GM19035 (cell line): Measurements from ENCODE around the gene PGAM5.

Experiments
- ATAC-seq: cut with Tn5 transposase; IDR thresholded peaks from one replicate; pipeline ENCODE4 v1.9.1; 2021; ENCODE audit not compliant: unreplicated experiment

The PGAM5 gene

GRCh38 chr12:132719141-132719953, 8.7 kb downstream of the PGAM5 start:
- no peak for ATAC-seq

GRCh38 chr12:132719954-132720324, 9.3 kb downstream of the PGAM5 start:
- ATAC-seq: no peak

DNA sequence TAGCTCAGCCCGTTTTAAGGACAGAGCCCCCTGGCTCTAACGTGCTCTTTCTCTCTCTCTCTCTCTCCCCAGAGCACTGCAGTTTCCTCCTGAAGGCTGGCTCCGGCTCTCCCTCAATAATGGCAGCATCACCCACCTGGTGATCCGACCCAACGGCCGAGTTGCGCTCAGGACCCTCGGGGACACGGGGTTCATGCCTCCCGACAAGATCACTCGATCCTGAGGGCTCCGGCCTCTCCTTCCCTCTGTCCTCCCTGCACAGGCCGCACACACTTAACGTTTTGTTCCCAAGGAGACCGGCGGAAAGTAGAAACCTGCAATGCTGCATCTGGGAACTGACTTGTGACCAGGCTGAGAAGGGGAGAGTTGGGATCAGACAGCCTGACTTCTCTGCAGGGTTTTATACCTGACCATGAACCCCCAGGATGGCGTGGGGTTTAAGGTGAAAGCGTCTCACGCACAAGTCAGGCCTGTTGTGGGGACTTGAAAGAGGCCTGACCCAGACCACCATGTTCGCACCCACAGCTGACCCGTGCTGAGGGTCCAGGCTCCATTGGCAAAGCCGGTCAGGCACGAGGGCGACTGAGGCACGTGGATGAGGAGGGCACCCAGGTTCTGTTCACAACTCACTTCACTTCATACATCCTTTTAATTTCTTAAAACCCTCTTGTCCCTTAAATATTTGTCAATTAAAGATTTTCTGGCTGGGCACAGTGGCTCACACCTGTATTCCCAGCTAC, 10.1 kb downstream of the PGAM5 start:
- ATAC-seq: no peak

DNA sequence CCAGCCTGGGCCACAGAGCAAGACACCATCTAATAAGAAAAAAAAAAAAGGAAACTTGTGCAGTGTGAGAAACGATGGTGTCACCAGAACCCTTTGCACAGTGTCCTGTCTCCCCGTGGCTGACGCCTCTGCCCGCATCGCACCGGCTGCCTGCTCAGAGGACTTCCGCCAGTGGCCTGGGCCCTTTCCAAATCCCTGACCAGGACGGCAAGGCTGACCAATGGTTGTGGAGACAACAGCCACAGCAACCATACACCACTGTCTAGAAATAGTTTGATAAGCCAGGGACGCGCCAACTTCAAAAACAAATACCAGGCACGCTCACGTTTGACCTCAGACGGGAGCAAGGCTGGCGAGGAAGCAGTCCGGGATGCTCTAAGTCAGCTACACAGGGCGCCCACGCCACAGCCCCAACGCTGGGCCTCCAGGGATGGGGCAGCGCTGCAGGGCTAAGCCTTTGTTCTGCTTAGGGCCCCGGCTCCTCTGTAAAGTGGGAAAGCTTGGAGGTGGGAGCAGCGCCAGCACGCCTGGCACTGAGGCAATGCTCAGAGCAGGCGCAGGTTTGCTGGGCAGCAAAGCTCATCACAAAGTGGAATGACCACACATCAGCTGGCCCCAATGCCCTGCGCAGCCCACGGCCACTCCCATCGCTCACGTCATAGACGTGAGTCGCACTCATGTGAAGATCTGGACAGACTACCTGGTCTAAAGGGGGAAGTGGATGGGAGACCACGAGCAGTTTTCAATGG, 12.5 kb downstream of the PGAM5 start:
- ATAC-seq: no peak

DNA sequence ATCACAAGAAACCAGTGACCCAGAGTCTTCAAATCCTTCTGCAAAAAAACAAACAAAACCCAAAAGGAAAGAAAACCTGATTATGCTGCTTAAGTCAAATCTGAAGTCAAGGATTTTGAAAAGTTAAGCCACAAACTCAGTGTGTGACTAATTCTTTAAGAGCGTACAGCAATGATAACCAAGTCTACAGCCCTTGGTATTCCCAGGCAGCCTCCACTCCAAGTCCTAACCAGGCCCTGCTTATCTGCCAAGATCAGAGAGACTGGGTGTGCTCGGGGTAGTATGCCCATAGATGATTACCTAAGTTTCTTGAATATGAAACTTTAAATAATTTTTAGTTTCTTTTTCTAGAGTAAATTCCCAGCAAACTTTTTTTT, 13.1 kb downstream of the PGAM5 start:
- no peak for ATAC-seq

DNA sequence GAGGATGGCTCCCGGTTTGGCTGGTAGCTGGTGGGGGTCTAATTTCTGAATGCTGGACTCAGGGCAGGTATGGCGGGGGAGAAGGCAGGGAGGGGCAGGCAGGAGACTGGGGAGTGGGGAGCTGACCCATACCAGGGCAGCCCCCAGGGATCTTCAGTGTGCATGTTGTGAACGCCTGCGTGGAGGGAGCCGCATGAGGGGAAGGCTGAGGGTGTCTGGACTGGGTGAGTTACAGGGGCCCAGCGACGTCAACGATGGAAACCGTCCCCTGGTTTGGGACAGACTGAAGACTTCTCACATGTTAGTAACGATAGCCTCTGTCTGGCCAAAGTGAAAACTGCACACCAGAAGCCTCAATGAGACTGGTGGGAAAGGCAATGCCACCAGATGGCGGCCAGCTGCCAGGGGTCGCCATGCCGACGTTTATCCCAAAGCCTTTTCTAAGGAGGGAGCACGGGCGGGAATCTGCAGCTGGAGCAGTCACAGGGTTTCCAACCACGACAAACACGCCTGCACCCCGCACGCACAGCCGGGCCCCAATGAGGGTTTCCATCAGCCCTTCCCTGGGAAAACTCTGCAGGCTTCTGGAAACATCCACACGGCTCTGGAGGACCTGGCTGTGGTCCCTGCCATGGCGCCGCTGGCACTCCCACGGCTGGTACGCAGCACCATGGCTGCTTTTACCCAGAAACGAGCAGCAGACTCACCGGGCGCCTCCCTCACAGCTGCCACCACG, 14.0 kb downstream of the PGAM5 start:
- ATAC-seq: no peak

GRCh38 chr12:132726386-132726785, 15.7 kb downstream of the PGAM5 start:
- no peak for ATAC-seq

DNA sequence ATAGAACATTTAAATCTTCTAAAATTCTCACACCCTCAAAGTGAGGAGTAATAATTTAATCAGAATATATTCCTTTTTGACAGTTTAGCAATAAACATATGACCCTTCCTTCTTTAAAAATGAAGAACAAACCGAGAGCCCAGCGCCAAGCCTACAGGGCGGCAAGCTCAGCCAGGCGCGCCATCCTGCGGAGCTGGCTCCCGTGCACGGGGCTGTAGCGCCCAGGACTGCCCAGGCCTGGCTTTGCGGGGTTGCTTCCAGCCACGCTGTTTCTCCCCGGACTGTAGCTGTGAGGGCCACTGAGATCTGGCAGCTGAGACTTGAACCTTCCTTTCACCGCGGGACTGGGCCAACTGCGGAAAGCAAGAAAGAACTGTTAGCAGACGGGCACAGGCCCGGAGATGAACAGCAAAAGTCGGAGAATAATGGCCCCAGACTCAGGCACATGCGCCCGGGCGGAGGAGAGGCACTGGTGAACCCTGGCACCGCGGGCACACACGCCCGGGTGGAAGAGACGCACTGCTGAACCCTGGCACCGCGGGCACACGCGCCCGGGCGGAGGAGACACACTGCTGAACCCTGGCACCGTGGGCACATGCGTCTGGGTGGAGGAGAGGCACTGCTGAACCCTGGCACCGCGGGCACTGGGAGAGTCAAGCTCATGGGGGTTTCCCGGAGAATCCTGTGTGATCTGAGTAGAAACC, 16.6 kb downstream of the PGAM5 start:
- ATAC-seq: no peak

GRCh38 chr12:132728502-132728901, 17.9 kb downstream of the PGAM5 start:
- ATAC-seq: no peak

DNA sequence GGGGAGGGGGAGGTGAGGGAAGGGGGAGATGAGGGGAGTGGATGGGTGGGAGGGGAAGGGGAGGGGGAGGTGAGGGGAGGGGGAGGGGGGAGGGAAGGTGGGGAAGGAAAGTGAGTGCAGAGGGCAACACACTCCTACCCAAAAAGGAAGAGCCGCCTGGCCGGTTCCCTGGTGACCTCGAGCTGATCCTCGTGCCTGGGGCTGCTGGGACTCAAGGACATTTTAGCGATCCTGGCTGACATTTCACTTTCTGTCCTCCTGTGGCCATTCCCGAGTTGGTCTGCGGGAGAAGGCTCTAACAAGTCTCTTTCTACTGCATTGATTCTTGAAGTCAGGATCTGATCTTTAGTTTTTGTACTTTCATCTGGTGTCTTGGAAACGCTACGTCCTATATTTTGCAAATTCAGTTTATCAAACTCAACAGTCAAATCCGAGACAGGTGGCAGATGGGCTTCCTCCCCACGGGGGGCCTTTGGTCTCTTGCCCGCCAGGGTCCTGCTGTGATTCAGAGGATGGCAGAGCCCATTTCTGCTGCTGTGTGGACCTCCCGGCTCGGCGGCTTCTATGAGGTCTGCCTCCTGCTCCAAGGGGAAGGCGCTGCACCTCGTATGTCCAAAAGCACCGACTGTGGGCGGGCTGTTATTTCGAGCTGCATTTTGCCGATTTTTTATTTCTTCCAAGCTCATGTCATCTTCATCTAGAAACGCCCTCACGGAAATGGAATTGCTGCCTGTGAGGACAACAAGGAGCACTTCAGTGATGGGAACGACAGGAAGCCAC, 19.1 kb downstream of the PGAM5 start:
- no peak for ATAC-seq

DNA sequence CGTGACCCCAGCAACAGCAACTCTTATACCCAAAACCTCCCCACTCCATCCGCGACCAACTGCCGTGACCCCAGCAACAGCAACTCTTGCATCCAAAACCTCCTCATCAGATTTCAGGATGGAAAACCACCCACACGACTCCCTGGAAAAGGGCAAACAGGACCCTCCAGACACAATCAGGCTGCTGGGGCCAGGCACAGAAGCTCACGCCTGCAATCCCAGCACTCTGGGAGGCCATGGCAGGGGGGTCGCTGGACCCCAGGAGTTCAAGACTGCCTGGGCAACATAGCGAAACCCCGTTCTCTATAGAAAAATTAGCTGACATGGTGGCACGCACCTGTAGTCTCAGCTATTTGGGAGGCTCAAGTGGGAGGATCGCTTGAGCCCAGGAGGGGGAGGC, 19.7 kb downstream of the PGAM5 start:
- no peak for ATAC-seq

DNA sequence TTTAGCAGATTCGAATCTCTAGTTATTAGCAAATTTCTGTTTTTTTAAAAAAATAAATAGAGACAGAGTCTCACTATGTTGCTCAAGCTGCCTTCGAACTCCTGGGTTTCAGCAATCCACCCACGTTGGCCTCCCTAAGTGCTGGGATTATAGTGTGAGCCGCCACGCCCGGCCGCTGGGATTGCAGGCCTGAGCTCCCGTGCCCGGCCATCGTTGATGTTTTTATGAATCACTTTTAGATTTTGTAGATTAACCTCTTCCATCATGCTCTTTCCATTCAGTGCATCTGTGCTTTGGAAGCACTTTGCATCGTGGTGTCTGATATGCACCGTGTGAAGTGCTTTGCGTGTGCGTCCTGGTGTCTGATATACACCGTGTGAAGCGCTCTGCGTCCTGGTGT, 20.9 kb downstream of the PGAM5 start:
- ATAC-seq: no peak

- no peak for ATAC-seq
Observed at GRCh38 chr12:132734206-132734605, 23.6 kb downstream of the PGAM5 start.

GRCh38 chr12:132735496-132735895, 24.9 kb downstream of the PGAM5 start:
- no peak for ATAC-seq

DNA sequence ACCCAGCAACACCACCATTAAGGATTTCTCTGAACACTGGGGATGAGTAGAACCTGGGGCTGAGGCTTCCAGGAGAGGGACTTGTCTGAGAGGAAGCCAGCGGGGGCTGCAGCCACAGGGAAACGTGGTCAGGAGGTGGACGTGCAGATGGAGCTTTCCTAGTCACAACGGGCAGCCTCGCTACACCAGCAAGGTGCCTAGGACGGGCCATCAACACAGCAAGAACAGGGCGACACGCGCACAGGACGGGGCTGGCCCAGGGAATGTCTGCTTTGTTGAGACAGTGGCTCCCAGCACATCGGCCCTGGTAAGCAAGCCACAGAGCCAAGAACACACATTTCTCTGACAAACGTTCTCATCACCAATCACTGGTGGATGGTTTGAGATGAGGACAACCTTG, 25.7 kb downstream of the PGAM5 start:
- no peak for ATAC-seq

- no peak for ATAC-seq
Observed at GRCh38 chr12:132736913-132737312, 26.3 kb downstream of the PGAM5 start.

- no peak for ATAC-seq
Observed at GRCh38 chr12:132739600-132740312, 29.1 kb downstream of the PGAM5 start.

DNA sequence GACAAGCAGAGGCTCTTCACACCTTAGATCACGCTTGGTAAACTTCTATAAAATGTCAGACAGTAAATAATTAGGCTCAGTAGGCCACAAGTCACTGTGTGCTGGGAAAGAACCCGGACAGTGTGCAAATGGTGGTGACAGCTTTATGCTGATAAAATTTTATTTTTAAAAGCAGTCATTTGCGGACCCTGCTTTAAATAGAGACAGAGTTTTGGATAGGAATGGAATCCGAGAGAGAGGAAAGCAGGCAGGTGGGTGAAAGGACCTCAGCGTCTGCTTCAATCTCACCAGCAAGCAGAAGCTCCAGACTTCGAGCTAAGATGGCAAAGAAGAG, 29.6 kb downstream of the PGAM5 start:
- ATAC-seq: no peak

DNA sequence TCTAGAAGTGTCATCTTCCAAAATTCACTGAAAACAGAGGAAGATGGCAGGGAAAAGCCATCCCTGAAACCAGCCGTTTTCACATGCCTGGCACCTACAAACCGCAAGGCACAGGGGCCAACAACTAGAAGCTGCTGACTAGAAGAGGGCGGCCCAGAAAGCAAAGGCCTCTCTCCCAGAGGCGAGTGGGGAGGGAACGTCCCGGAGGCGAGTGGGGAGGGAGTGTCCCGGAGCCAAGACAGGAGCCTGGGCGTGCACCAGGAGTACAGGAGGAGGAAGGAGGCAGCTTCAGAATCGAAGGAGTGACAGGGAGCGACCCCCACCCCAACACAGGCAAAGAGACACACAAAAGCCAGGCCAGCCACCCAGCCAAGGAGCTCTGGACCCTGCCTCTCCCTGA, 30.0 kb downstream of the PGAM5 start:
- ATAC-seq: no peak
